Common myeloid progenitor, CD34-positive (primary cell): Measurements from ENCODE around the gene CYS1.
"Not testable (repeated sequence)": the region's sequence is repeated elsewhere in the genome, so short reads cannot be mapped to it uniquely, and the experiment has no call there.

Experiments used
- CTCF ChIA-PET: fragments of 350-600 bp; sonication (Branson Sonifier 250); formaldehyde crosslinking; loops from one replicate; lab custom pipeline; 2021; ENCODE audit warnings: antibody characterized with exemption; lab: Charles Lee
- POLR2A ChIA-PET: fragments of 350-600 bp; sonication (Branson Sonifier 250); formaldehyde crosslinking; loops from one replicate; lab custom pipeline; 2021; ENCODE audit warnings: antibody characterized with exemption; lab: Charles Lee
- DNase-seq, 3 donors: peaks; one replicate each; pipeline versions ENCODE4 v3.0.0 to v3.0.0-alpha.2; 2013
- H3K27ac ChIP-seq, 2 experiments: 1 replicate in 1 of 2; 2 replicates in 1 of 2; pipeline ENCODE4 v1.7.0; 2013; ENCODE audit warnings: inconsistent platforms in 2 of 2, low read length in 2 of 2, mild to moderate bottlenecking in 2 of 2, low read depth in 1 of 2, moderate library complexity in 1 of 2; ENCODE audit not compliant: severe bottlenecking in 2 of 2, insufficient read depth in 1 of 2, poor library complexity in 1 of 2
- H3K27me3 ChIP-seq, 5 experiments: replicated peaks in 2 of 5; 1 replicate in 3 of 5; 2 replicates in 2 of 5; pipeline versions ENCODE4 v1.6.1 to v1.7.0; 2013; ENCODE audit warnings: low read length in 4 of 5, mild to moderate bottlenecking in 2 of 5, moderate library complexity in 2 of 5, inconsistent platforms in 1 of 5; ENCODE audit not compliant: insufficient read depth in 5 of 5, control insufficient read depth in 4 of 5
- H3K36me3 ChIP-seq, 4 experiments: 1 replicate in 2 of 4; 2 replicates in 2 of 4; pipeline versions ENCODE4 v1.6.1 to v1.7.0; 2013; ENCODE audit warnings: low read length in 3 of 4, control low read depth in 1 of 4, mild to moderate bottlenecking in 1 of 4; ENCODE audit not compliant: control insufficient read depth in 4 of 4, insufficient read depth in 4 of 4
- H3K4me1 ChIP-seq, 4 experiments: 1 replicate in 3 of 4; 2 replicates in 1 of 4; pipeline versions ENCODE4 v1.6.1 to v1.7.1; 2013; ENCODE audit warnings: low read length in 3 of 4, mild to moderate bottlenecking in 3 of 4, control low read depth in 1 of 4, inconsistent platforms in 1 of 4, moderate library complexity in 1 of 4; ENCODE audit not compliant: control insufficient read depth in 4 of 4, insufficient read depth in 4 of 4; ENCODE audit errors: control extremely low read depth in 1 of 4
- H3K4me3 ChIP-seq, 7 experiments: 1 replicate in 4 of 7; 2 replicates in 3 of 7; pipeline versions ENCODE4 v1.5.1 to v1.7.0; 2013; ENCODE audit warnings: mild to moderate bottlenecking in 7 of 7, low read length in 6 of 7, moderate library complexity in 6 of 7, inconsistent platforms in 2 of 7, low read depth in 2 of 7, control low read depth in 1 of 7; ENCODE audit not compliant: insufficient read depth in 4 of 7, control insufficient read depth in 1 of 7; ENCODE audit errors: extremely low read depth in 1 of 7
- H3K9me3 ChIP-seq, 5 experiments: 1 replicate in 4 of 5; 2 replicates in 1 of 5; pipeline versions ENCODE4 v1.6.1 to v1.7.1; 2013; ENCODE audit warnings: low read length in 4 of 5, mild to moderate bottlenecking in 2 of 5, inconsistent platforms in 1 of 5, low read depth in 1 of 5, moderate library complexity in 1 of 5; ENCODE audit not compliant: control insufficient read depth in 4 of 5, insufficient read depth in 2 of 5; ENCODE audit errors: control extremely low read depth in 1 of 5
- WGBS: methylation state at CpG from one replicate; pipeline ENCODE4 v1.1.5; 2013; ENCODE audit not compliant: insufficient coverage; 5-methylcytosine and 5-hydroxymethylcytosine counted together

CYS1 gene

GRCh38 chr2:10011606-10012325 lies 68.4 kb downstream of the CYS1 start:
- DNase-seq, CTCF ChIA-PET, H3K4me3 ChIP-seq, POLR2A ChIA-PET, H3K4me1 ChIP-seq, H3K36me3 ChIP-seq, H3K27ac ChIP-seq: not testable (repeated sequence)
- 97% methylated on average over 55 of the region's 61 CpGs for WGBS
- H3K27me3 ChIP-seq = peaks cover 0 to 27% (median 7%) of the 10 kb centered on the region in 5 experiments
- H3K9me3 ChIP-seq = peaks cover 0 to 11% (median 2%) of the 10 kb centered on the region in 5 experiments

DNA sequence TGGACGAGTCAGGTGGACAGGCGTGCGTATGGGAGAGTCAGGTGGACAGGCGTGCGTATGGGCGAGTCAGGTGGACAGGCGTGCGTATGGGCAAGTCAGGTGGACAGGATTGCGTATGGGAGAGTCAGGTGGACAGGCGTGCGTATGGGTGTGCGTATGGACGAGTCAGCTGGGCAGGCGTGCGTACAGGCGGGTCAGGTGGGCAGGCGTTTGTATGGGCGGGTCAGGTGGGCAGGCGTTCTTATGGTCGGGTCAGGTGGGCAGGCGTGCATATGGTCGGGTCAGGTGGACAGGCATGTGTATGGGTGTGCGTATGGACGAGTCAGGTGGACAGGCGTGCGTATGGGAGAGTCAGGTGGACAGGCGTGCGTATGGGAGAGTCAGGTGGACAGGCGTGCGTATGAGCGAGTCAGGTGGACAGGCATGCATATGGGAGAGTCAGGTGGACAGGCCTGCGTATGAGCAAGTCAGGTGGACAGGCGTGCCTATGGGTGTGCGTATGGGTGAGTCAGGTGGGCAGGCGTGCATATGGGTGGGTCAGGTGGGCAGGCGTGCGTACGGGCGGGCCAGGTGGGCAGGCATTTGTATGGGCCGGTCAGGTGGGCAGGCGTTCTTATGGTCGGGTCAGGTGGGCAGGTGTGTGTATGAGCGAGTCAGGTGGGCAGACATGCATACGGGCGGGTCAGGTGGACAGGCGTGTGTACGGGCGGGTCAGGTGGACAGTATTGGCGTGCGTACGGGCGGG lies 69.2 kb downstream of the CYS1 start:
- Histone ChIP-seq H3K27me3 (peaks cover 0 to 32% (median 7%) of the 10 kb centered on the region in 5 experiments), H3K9me3 (peaks cover 0 to 16% (median 0%) of the 10 kb centered on the region in 5 experiments)
- H3K27ac ChIP-seq, H3K4me1 ChIP-seq, H3K4me3 ChIP-seq, CTCF ChIA-PET, DNase-seq, H3K36me3 ChIP-seq: not testable (repeated sequence)
- POLR2A ChIA-PET = interaction anchor here (0.7 kb wide), 1 partner anchor 122 kb away, joined by 6 read pairs; no protein-coding TSS in a partner anchor
- WGBS = 96% methylated on average over 51 of the region's 52 CpGs

DNA sequence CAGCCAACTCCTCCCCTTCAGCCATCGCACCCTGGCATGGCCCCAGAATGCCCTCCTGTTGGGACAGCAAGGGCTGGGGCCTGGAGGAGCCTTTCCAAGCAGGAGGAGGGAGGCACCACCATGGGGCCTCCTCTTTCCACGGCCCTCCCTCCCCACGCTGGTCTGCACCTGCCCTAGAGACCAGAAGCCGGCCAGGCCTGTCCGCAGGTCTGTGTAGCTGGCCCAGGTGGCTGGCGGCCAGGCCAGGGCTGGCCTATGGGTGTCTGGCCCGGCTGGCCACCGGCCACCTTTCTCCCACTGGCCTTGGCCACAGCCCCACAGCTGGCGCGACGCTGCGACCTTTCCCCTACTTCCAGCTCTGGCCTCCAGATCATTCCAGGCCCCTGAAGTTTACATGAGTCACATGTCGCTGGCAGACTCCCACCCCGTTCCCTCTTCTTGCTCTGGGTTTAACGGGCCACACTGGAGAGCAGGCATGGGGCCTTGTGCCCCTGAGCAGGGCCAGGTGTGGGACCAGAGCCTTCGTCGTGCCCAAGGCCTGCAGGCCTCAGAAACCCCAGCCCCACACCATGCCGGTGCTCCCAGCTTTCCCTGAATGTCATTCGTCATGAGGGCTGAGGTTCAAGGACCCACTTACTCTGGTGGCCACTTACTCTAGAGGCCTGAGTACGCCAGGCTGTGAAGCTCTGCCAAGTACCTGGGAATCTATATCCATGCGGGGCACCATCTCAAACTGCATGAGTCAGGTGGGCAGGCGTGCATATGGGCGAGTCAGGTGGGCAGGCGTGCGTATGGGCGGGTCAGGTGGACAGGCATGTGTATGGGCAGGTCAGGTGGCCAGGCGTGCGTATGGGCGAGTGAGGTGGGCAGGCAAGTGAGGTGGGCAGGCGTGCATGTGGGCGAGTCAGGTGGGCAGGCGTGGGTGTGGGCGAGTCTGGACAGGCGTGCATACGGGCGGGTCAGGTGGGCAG lies 70.1 kb downstream of the CYS1 start:
- peaks cover 0 to 5% (median 4%) of the 10 kb centered on the region in 4 experiments for H3K4me1 ChIP-seq
- CTCF ChIA-PET = no interaction called here
- H3K9me3 ChIP-seq = peaks cover 0 to 19% (median 3%) of the 10 kb centered on the region in 5 experiments
- H3K4me3 ChIP-seq = no peak overlapping the region
- H3K27ac ChIP-seq = no peak overlapping the region
- POLR2A ChIA-PET = no interaction called here
- no peaks in the 10 kb centered on the region for H3K36me3 ChIP-seq
- H3K27me3 ChIP-seq = peaks cover 0 to 41% (median 7%) of the 10 kb centered on the region in 5 experiments
- no peak for DNase-seq
- 98% methylated on average over 29 of the region's 36 CpGs for WGBS

DNA sequence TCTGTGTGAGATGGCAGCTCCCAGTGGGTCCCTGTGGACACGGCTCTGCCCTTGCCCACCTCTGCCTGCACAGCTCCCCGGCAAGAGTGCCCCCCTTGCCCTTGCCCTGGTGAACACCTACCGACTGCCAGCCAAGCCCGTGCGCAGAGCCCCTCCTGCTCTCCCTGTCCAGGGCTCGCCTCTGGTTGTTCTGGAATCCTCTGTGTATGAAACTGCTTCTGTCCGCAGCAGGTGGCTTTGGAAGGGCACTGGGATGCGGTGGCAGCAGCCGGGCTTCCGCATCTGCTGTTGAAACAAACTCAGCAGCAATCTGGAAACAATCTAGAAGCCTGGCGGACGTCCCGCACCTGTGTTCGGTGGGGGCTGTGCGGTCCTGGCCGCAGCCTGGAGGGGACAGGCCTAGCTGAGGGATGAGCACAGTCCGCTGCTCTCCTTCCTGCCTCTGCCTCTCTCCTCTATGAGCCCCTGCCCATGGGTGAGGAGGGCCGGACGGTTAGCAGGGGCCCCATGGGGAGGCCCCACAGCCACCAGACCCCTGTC lies 70.9 kb downstream of the CYS1 start:
- no peaks in the 10 kb centered on the region for H3K36me3 ChIP-seq
- H3K27me3 ChIP-seq = peaks cover 0 to 41% (median 9%) of the 10 kb centered on the region in 5 experiments
- H3K9me3 ChIP-seq = peaks cover 0 to 15% (median 3%) of the 10 kb centered on the region in 5 experiments
- peaks cover 0 to 5% (median 4%) of the 10 kb centered on the region in 4 experiments for H3K4me1 ChIP-seq
- no peak for DNase-seq
- ChIA-PET CTCF (interaction anchor here (1.1 to 1.5 kb wide), 3 partner anchors 7 to 25 kb away, joined by 3 to 8 read pairs (median 3); no protein-coding TSS in a partner anchor), POLR2A (no interaction called here)
- H3K4me3 ChIP-seq = no peak overlapping the region
- no peak overlapping the region for H3K27ac ChIP-seq
- WGBS = 95% methylated on average over 19 of the region's 19 CpGs

- CTCF ChIA-PET = interaction anchor here (1.1 to 1.5 kb wide), 4 partner anchors 8 to 27 kb away, joined by 3 to 8 read pairs (median 3); no protein-coding TSS in a partner anchor
- H3K27me3 ChIP-seq = peaks cover 0 to 41% (median 10%) of the 10 kb centered on the region in 5 experiments
Observed at GRCh38 chr2:10008809-10009176, 71.4 kb downstream of the CYS1 start.

More at GRCh38 chr2:10008809-10009176, 71.4 kb downstream of the CYS1 start:
- DNase-seq = no peak
- POLR2A ChIA-PET = no interaction called here
- 95% methylated on average over 9 of the region's 9 CpGs for WGBS
- Histone ChIP-seq H3K4me3 (no peak overlapping the region), H3K36me3 (no peaks in the 10 kb centered on the region), H3K9me3 (peaks cover 0 to 15% (median 3%) of the 10 kb centered on the region in 5 experiments), H3K4me1 (peaks cover 0 to 5% (median 4%) of the 10 kb centered on the region in 4 experiments), H3K27ac (no peak overlapping the region)
